ENCODE measurements around the gene PAGE4.

DNA sequence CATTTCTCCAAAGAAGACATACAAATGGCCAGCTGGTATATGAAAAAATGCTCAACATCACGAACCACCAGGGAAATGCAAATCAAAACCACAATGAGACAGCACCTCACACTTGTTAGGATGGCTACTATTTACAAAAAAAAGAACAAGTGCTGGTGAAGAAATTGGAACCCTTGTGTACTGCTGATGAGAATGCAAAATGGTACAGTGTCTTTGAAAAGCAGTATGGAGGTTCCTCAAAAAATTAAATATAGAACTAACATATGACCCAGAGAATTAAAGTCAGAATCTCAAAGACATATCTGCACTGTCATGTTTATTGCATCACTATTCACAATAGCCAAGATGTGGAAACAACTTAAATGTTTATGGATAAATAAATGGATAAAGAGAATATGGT, 20.9 kb downstream of the PAGE4 start:
- TF ChIP-seq CTCF (IDR thresholded peaks at IDR 0.05) (no peak), POLR2A (IDR thresholded peaks at IDR 0.05) (no peak)
